Type B pancreatic cell (in vitro differentiated cells): ENCODE data around the gene SH2D4B. TPM values are rescaled to one million over a fixed set of nuclear protein-coding genes. Genes with fewer than 3 reads are reported as not detected.

Experiments used
- DNase-seq: peaks from one replicate; pipeline ENCODE4 v3.0.0; 2021; ENCODE audit warnings: mixed read lengths; ENCODE audit not compliant: unreplicated experiment; ENCODE audit errors: extremely low spot score
- H3K27ac Mint-ChIP-seq: 2 replicates; pipeline ENCODE4 v1.8.0; 2021; ENCODE audit warnings: mild to moderate bottlenecking, mixed read lengths
- H3K27me3 Mint-ChIP-seq: 2 replicates; pipeline ENCODE4 v1.8.0; 2021; ENCODE audit warnings: mixed read lengths
- H3K36me3 Mint-ChIP-seq: 2 replicates; pipeline ENCODE4 v1.8.0; 2021; ENCODE audit warnings: mixed read lengths
- H3K4me1 Mint-ChIP-seq: one replicate; pipeline ENCODE4 v1.8.0; 2021; ENCODE audit warnings: mixed read lengths; ENCODE audit not compliant: unreplicated experiment
- H3K4me3 Mint-ChIP-seq: 2 replicates; pipeline ENCODE4 v1.8.0; 2021; ENCODE audit warnings: mild to moderate bottlenecking, mixed read lengths
- H3K9me3 Mint-ChIP-seq: 2 replicates; pipeline ENCODE4 v1.8.0; 2021; ENCODE audit warnings: mixed read lengths
- total RNA-seq: library from RNA; stranded (reverse); gene quantifications from 2 replicates; pipeline ENCODE4 v1.2.1, GENCODE V29; 2021; ENCODE audit warnings: low replicate concordance
- TF ChIP-seq, protein P1 (sequence below): fragments of 200-600 bp; sonication (generic); conservative IDR thresholded peaks from 2 replicates; pipeline ENCODE4 v1.5.0; 2021; ENCODE audit warnings: antibody characterized with exemption, mild to moderate bottlenecking

The SH2D4B gene
- total RNA-seq, 1 donor from 2014 or later: 0.10 TPM

DNA sequence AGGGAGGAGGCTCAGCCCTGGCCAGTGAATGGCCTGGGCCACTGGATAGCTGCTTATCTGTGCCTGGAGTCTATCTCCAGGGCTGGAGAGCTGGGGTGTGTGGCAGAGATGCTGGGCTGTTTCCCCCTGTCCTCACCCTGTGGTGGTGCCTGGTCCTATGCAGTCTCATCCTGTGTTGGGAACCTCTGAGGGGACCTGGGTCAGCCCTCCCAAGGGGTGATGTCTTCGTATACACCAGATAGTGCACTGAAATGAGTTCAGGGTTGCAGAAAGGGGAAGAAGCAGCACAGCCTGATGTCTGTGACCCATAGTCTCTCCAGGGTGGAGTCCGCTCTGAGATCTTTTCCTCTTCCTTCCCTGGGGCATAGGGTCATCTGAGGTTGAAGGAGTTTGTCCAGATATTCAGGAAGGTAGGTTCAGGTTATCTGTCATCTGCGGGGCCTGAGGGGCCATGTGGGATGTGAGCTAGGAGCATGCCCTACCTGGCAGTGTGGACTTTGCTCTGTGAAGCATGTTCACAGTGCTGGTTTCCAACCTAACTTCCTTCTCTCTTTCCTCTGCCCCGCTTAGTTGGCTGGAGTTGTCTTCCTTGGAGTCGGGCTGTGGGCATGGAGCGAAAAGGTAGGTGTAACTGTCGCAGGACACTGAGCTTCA lies 33.4 kb upstream of the SH2D4B start:
- Mint-ChIP-seq H3K9me3 (no peaks in the 10 kb centered on the region), H3K4me3 (peak overlapping the region; percentile 46), H3K36me3 (peaks cover 19% of the 10 kb centered on the region), H3K27me3 (no peaks in the 10 kb centered on the region), H3K27ac (peak overlapping the region; percentile 96), H3K4me1 (peaks cover 69% of the 10 kb centered on the region)
- TF ChIP-seq, protein P1, sequence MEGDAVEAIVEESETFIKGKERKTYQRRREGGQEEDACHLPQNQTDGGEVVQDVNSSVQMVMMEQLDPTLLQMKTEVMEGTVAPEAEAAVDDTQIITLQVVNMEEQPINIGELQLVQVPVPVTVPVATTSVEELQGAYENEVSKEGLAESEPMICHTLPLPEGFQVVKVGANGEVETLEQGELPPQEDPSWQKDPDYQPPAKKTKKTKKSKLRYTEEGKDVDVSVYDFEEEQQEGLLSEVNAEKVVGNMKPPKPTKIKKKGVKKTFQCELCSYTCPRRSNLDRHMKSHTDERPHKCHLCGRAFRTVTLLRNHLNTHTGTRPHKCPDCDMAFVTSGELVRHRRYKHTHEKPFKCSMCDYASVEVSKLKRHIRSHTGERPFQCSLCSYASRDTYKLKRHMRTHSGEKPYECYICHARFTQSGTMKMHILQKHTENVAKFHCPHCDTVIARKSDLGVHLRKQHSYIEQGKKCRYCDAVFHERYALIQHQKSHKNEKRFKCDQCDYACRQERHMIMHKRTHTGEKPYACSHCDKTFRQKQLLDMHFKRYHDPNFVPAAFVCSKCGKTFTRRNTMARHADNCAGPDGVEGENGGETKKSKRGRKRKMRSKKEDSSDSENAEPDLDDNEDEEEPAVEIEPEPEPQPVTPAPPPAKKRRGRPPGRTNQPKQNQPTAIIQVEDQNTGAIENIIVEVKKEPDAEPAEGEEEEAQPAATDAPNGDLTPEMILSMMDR: no peak
- no peak for DNase-seq

GRCh38 chr10:80504897-80505465 lies 32.7 kb upstream of the SH2D4B start:
- Mint-ChIP-seq H3K27ac (peak overlapping the region; percentile 96), H3K9me3 (no peaks in the 10 kb centered on the region), H3K4me1 (peaks cover 65% of the 10 kb centered on the region), H3K4me3 (peak overlapping the region; percentile 46), H3K36me3 (peaks cover 19% of the 10 kb centered on the region), H3K27me3 (no peaks in the 10 kb centered on the region)
- TF ChIP-seq, protein P1: no peak
- no peak for DNase-seq

- no peaks in the 10 kb centered on the region for H3K9me3 Mint-ChIP-seq
- H3K27ac Mint-ChIP-seq: peak overlapping the region; percentile 96
- peak overlapping the region; percentile 50 for H3K4me3 Mint-ChIP-seq
- H3K27me3 Mint-ChIP-seq: no peaks in the 10 kb centered on the region
- TF ChIP-seq, protein P1: no peak
- peaks cover 60% of the 10 kb centered on the region for H3K4me1 Mint-ChIP-seq
- DNase-seq: no peak
- H3K36me3 Mint-ChIP-seq: peaks cover 26% of the 10 kb centered on the region
Observed at GRCh38 chr10:80506189-80506575, 31.5 kb upstream of the SH2D4B start.

GRCh38 chr10:80506836-80507487 lies 30.7 kb upstream of the SH2D4B start:
- H3K27ac Mint-ChIP-seq: peak overlapping the region; percentile 53
- peaks cover 53% of the 10 kb centered on the region for H3K4me1 Mint-ChIP-seq
- DNase-seq: no peak
- H3K9me3 Mint-ChIP-seq: no peaks in the 10 kb centered on the region
- no peaks in the 10 kb centered on the region for H3K27me3 Mint-ChIP-seq
- H3K36me3 Mint-ChIP-seq: peaks cover 31% of the 10 kb centered on the region
- H3K4me3 Mint-ChIP-seq: no peak overlapping the region
- TF ChIP-seq, protein P1: no peak

GRCh38 chr10:80509108-80509402 lies 28.6 kb upstream of the SH2D4B start:
- Mint-ChIP-seq H3K27ac (no peak overlapping the region), H3K4me1 (peaks cover 32% of the 10 kb centered on the region), H3K36me3 (peaks cover 35% of the 10 kb centered on the region), H3K4me3 (no peak overlapping the region), H3K27me3 (no peaks in the 10 kb centered on the region), H3K9me3 (no peaks in the 10 kb centered on the region)
- TF ChIP-seq, protein P1: no peak
- DNase-seq: no peak
